ENCODE data around the gene CFAP92. TPM values are rescaled to one million over a fixed set of nuclear protein-coding genes. Genes with fewer than 3 reads are reported as not detected.

Gene CFAP92
- total RNA-seq, 1 donor from 2014 or later, result 3.7 TPM

DNA sequence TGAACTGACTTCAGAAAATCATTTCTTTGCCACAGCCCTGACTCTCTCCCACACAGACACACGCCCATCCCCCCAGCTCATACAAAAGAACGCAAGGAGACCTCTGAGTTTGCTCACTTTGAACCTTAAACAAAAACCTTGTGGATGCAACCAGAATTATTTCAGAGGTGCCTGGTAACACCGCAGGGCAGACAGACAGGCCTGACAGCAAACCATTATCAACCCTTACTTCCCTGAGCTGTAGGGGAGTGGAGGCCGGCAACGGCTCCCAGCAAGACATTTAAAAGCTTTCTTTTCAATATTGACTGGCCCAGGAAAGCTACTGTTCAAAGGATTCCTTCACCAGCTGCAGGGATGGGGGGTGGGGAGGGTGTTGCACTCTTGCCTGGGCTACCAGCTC lies 5.2 kb upstream of the CFAP92 start:
- Mint-ChIP-seq H3K27ac (ENCODE audit: unreplicated experiment) (peak overlapping the region; percentile 62), H3K36me3 (ENCODE audit: low read depth, unreplicated experiment) (peaks cover 17% of the 10 kb centered on the region), H3K4me3 (ENCODE audit: unreplicated experiment) (no peak overlapping the region), H3K9me3 (ENCODE audit: unreplicated experiment) (no peaks in the 10 kb centered on the region), H3K4me1 (ENCODE audit: unreplicated experiment) (peaks cover 41% of the 10 kb centered on the region), H3K27me3 (ENCODE audit: unreplicated experiment) (peaks cover 19% of the 10 kb centered on the region)
- DNase-seq (ENCODE audit: low spot score), result no peak
- TF ChIP-seq, protein P1, sequence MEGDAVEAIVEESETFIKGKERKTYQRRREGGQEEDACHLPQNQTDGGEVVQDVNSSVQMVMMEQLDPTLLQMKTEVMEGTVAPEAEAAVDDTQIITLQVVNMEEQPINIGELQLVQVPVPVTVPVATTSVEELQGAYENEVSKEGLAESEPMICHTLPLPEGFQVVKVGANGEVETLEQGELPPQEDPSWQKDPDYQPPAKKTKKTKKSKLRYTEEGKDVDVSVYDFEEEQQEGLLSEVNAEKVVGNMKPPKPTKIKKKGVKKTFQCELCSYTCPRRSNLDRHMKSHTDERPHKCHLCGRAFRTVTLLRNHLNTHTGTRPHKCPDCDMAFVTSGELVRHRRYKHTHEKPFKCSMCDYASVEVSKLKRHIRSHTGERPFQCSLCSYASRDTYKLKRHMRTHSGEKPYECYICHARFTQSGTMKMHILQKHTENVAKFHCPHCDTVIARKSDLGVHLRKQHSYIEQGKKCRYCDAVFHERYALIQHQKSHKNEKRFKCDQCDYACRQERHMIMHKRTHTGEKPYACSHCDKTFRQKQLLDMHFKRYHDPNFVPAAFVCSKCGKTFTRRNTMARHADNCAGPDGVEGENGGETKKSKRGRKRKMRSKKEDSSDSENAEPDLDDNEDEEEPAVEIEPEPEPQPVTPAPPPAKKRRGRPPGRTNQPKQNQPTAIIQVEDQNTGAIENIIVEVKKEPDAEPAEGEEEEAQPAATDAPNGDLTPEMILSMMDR (IDR thresholded peaks at IDR 0.05; ENCODE audit: unreplicated experiment), result no peak

GRCh38 chr3:128998561-128998960 lies 4.7 kb upstream of the CFAP92 start:
- Mint-ChIP-seq H3K36me3 (ENCODE audit: low read depth, unreplicated experiment) (peaks cover 17% of the 10 kb centered on the region), H3K9me3 (ENCODE audit: unreplicated experiment) (no peaks in the 10 kb centered on the region), H3K4me1 (ENCODE audit: unreplicated experiment) (peaks cover 42% of the 10 kb centered on the region), H3K4me3 (ENCODE audit: unreplicated experiment) (no peak overlapping the region), H3K27me3 (ENCODE audit: unreplicated experiment) (peaks cover 19% of the 10 kb centered on the region), H3K27ac (ENCODE audit: unreplicated experiment) (no peak overlapping the region)
- no peak for DNase-seq (ENCODE audit: low spot score)
- TF ChIP-seq, protein P1 (IDR thresholded peaks at IDR 0.05; ENCODE audit: unreplicated experiment), result no peak

GRCh38 chr3:128997486-128998133 lies 3.7 kb upstream of the CFAP92 start:
- Mint-ChIP-seq H3K4me1 (ENCODE audit: unreplicated experiment) (peaks cover 36% of the 10 kb centered on the region), H3K9me3 (ENCODE audit: unreplicated experiment) (no peaks in the 10 kb centered on the region), H3K27ac (ENCODE audit: unreplicated experiment) (no peak overlapping the region), H3K36me3 (ENCODE audit: low read depth, unreplicated experiment) (peaks cover 11% of the 10 kb centered on the region), H3K27me3 (ENCODE audit: unreplicated experiment) (peaks cover 15% of the 10 kb centered on the region), H3K4me3 (ENCODE audit: unreplicated experiment) (no peak overlapping the region)
- DNase-seq (ENCODE audit: low spot score), result no peak
- TF ChIP-seq, protein P1 (IDR thresholded peaks at IDR 0.05; ENCODE audit: unreplicated experiment), result no peak

DNA sequence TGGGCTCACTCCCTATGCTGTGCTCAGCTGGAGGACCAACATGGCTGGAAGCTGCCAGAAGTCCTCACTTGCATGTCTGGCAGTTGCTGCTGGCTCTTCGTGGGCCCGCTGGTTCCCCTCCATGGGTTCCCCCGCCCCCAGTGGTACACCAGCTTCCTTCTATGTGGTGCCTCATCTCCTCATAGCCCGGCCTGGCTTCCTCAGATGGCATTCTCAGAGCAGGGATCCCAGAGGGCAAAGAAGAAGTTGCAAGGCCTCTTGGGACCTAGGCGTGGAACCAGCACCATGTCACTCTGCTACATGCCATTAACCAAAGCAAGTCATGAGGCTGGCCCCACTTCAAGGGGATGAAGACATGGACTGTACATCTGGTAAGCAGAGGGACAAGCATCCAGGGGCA lies 2.9 kb upstream of the CFAP92 start:
- H3K27me3 Mint-ChIP-seq (ENCODE audit: unreplicated experiment), result peaks cover 12% of the 10 kb centered on the region
- H3K4me1 Mint-ChIP-seq (ENCODE audit: unreplicated experiment), result peaks cover 31% of the 10 kb centered on the region
- no peaks in the 10 kb centered on the region for H3K9me3 Mint-ChIP-seq (ENCODE audit: unreplicated experiment)

GRCh38 chr3:128996200-128996599 lies 2.3 kb upstream of the CFAP92 start:
- H3K4me3 Mint-ChIP-seq (ENCODE audit: unreplicated experiment), result no peak overlapping the region
- TF ChIP-seq, protein P1 (IDR thresholded peaks at IDR 0.05; ENCODE audit: unreplicated experiment), result no peak
- DNase-seq (ENCODE audit: low spot score), result no peak
- H3K27ac Mint-ChIP-seq (ENCODE audit: unreplicated experiment), result no peak overlapping the region
- H3K4me1 Mint-ChIP-seq (ENCODE audit: unreplicated experiment), result peaks cover 31% of the 10 kb centered on the region
- H3K36me3 Mint-ChIP-seq (ENCODE audit: low read depth, unreplicated experiment), result peaks cover 7% of the 10 kb centered on the region
- no peaks in the 10 kb centered on the region for H3K9me3 Mint-ChIP-seq (ENCODE audit: unreplicated experiment)
- H3K27me3 Mint-ChIP-seq (ENCODE audit: unreplicated experiment), result peaks cover 12% of the 10 kb centered on the region

More for the DNA sequence above, 2.9 kb upstream of the CFAP92 start:
- DNase-seq (ENCODE audit: low spot score), result no peak
- H3K36me3 Mint-ChIP-seq (ENCODE audit: low read depth, unreplicated experiment), result peaks cover 7% of the 10 kb centered on the region
- no peak overlapping the region for H3K4me3 Mint-ChIP-seq (ENCODE audit: unreplicated experiment)
- TF ChIP-seq, protein P1 (IDR thresholded peaks at IDR 0.05; ENCODE audit: unreplicated experiment), result no peak
- H3K27ac Mint-ChIP-seq (ENCODE audit: unreplicated experiment), result no peak overlapping the region

Data from endothelial cell (in vitro differentiated cells).